PC-3 (cell line): ENCODE results near the gene MED12.

Experiments used
- CTCF ChIP-seq: fragments of 300-600 bp; sonication (generic); conservative IDR thresholded peaks from 2 replicates; pipeline ENCODE4 v1.5.1; 2017; ENCODE audit warnings: antibody characterized with exemption, low read depth, mild to moderate bottlenecking, low read length
- EZH2 ChIP-seq: fragments of 300-600 bp; sonication (generic); IDR thresholded peaks from one replicate; pipeline ENCODE4 v1.6.1; 2017; ENCODE audit warnings: antibody characterized with exemption, mild to moderate bottlenecking, low read length; ENCODE audit not compliant: unreplicated experiment
- EZH2phosphoT487 ChIP-seq: fragments of 300-600 bp; sonication (generic); IDR thresholded peaks from 2 replicates; pipeline ENCODE4 v1.6.1; 2018; ENCODE audit warnings: mild to moderate bottlenecking, antibody characterized with exemption, low read length, borderline replicate concordance

- TF ChIP-seq CTCF (no peak), EZH2 (no peak), EZH2phosphoT487 (no peak)
These were observed 22.2 kb upstream of the MED12 start for GRCh38 chrX:71095981-71096759.
